GM18498 (cell line): Measurements from ENCODE around the gene TUBB4A.

Experiments
- ATAC-seq: cut with Tn5 transposase; IDR thresholded peaks from one replicate; pipeline ENCODE4 v1.9.1; 2021; ENCODE audit warnings: mild to moderate bottlenecking, moderate library complexity; ENCODE audit not compliant: unreplicated experiment

The TUBB4A gene

DNA sequence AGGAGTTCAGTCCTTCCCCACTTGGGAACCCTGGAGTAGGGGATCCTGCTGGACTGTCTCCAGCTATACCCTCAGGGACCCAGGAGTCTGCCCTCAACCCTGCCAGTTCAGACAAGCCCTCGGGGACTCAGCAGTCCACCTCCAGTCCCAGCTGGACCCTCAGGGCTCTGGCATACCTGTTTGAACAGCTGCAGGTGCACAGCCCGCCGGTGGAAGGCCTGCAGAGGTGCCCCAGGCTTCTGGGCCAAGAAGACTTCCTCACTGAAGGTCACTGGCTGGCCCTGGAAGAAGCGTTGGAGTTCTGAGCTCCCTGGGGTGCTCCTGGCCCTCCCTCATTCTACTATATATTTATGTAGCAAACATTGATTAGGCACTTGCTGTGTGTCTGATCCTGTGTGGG, 29.4 kb downstream of the TUBB4A start:
- ATAC-seq, result no peak

DNA sequence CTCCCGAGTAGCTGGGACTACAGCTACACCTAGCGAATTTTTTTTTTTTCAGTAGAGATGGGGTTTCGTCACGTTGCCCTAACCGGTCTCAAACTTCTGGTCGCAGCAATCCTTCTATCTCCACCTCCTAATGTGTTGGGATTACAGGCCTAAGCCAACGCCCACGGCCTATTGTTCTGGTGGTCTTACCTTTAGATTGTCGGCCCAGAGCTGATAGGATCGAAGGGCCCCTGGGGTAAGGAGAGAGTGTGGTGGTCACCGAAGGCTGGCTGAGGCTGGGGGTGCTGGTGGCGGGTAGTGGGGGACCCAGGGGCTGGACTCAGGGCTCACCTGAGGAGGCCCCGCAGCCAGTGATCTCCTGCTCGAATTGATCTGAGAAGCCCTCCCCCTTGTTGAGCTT, 31.0 kb downstream of the TUBB4A start:
- ATAC-seq, result no peak

DNA sequence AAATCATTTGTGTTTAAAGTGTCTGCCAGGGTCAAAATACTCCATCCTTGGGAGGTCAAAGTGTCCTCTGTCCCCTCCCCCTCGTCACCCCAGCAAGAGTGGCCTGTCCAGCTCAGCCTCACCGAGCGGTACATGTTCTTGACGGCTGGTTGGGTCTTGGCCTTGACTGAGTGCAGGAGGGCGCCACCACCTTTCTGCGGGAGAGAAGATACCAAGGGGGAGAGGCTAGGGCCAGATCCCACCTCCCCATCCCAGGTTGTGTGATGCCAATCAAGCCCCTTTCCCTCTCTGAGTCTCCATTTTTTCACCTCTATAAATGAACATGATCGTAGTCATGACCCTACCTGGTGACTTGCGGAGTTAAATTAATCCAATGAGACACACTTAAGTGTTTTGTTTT, 31.9 kb downstream of the TUBB4A start:
- no peak for ATAC-seq

DNA sequence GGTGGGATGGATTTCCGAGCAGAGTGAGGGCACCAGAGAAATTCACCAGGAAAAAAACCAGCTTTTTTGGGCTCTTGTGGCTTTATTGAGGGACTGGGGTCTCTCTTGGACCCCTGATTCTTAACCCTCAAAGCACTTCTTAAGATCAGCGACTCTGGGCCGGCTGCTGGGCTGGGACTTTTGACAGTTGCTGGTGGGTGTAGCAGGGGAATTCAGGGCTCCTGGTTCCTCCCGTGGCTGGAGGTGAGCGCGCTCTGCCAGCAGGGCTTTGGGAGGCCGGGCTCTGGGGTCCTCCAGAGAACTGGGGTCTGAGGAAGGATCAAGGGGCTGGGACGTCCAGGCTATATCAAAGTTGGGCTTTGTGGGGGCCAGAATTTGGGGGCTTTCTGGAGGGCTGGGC, 34.7 kb downstream of the TUBB4A start:
- no peak for ATAC-seq

DNA sequence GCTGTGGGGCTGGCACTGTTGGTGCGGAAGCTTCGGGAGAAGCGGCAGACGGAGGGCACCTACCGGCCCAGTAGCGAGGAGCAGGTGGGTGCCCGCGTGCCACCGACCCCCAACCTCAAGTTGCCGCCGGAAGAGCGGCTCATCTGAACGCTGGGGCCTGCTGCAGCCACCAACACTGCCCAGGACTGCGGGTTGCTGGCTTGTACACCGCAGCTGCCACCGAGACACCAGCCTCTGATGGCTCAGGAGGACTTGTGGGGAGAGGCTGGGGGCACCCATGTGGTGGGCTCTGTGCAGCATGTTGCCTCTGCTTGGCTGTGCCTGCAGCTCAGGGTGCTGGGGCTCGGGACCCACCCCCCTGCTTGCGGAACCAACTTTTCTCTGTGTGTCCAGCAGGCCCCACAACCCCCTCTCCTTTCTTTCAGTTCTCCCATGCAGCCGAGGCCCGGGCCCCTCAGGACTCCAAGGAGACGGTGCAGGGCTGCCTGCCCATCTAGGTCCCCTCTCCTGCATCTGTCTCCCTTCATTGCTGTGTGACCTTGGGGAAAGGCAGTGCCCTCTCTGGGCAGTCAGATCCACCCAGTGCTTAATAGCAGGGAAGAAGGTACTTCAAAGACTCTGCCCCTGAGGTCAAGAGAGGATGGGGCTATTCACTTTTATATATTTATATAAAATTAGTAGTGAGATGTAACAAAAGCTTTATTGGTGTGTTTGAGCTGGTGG, 35.4 kb downstream of the TUBB4A start:
- ATAC-seq, result no peak

DNA sequence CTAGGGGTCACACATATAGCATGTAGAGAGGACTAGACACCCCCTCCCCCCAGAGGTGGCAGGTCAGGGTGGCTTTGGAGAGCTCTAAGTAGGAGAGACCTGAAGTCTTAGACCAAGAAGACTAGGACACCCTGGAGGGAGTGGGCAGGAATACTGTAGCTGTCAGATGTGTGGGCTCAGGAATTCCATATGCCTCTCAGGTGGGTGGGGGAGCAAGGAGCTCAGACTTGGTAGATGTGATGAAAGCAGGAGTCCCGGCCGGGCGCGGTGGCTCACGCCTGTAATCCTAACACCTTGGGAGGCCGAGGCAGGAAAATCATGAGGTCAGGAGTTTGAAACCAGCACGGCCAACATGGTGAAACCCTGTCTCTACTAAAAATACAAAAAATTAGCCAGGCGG, 36.4 kb downstream of the TUBB4A start:
- no peak for ATAC-seq

DNA sequence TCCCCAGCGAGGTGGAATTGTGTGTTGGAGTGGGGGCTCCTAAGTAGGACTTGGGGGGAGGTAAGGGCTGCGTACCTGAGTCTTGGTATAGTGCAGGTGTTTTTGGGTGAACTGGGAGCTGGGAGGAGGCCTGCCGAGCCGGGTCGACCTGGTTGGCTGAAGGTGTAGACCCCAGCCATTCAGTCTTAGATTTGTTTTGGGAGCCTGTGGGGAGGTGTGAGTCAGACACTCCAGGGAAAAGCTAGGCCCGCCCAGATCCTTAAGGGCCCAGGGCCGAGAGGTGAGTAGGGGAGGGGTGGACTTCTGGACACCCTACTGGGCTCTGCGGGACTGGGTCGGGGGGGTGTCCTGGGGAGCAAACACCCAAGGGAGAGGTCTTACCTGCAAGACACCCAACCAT, 37.1 kb downstream of the TUBB4A start:
- no peak for ATAC-seq

DNA sequence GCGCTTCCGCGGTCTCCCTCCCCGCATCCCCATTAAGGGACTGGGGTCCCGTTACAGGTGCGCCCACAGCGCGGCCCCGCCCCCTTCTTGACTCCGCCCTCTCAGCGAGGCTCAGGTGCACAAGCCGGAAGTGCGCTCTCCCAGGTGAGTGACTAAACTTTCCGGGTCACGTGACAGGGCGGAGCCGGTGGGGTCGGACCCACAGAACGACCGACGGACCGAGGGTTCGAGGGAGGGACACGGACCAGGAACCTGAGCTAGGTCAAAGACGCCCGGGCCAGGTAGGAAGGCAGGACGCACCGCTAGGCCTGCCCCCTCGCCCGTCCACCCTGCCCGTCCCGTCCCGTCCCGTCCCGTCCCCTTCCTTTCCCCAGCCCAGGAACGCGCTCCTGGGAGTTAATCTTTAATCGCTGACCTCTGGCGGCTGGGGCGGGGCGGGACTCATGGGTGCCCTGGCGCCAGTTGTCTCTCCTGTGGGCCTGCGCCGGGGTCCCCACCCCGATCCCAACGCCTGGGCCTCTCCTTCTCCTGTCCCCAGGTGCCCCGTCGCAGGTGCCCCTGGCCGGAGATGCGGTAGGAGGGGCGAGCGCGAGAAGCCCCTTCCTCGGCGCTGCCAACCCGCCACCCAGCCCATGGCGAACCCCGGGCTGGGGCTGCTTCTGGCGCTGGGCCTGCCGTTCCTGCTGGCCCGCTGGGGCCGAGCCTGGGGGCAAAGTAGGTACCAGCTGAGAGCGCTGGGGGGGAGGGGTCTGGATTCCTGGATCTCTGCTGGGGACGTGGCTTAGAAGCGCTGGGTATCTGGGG, 37.8 kb downstream of the TUBB4A start, which contains the start of gene CRB3:
Gene CRB3 (plus strand): TSS at position 202 of the 804 bp plus-strand sequence. CDS start 431 bp downstream, at position 633.
- ATAC-seq, result no peak

DNA sequence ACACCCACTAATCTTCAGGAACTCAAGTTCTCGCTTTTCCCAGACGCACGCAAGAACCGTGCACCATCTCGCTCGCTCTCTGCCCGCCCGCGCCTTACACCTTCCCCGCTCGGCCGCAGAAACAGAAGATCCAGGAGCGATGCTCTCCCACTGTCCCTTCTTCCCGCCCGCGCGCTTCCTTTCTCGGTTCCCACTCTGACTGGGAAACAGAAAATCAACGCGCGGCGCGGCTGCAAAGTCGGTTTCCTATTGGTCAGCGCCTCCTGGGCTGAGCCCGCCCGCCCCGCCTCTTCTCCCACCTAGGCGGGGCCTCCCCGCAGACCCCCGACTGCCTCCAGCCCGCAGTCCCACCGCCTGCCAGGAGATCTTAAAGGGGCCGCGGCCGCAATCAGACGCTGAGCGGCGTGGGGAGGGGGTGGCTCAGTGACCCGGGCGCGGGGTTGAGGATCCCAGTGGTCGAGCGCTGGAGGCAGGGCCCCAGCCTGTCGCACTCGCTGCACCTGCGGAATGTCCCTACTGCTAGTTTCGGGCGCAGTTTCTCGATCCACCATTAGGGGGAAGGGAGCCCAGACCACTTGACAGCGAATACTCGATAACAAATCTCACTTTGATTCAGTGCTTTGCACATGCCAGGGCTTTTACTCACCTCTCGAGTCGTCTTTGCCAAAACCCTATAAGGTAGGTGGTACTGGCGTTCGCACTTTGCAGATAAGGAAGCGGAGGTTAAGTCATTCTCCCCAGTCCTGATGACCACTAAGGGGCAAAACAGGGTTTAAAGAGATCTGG, 41.8 kb downstream of the TUBB4A start:
- ATAC-seq, result peak; percentile 76

DNA sequence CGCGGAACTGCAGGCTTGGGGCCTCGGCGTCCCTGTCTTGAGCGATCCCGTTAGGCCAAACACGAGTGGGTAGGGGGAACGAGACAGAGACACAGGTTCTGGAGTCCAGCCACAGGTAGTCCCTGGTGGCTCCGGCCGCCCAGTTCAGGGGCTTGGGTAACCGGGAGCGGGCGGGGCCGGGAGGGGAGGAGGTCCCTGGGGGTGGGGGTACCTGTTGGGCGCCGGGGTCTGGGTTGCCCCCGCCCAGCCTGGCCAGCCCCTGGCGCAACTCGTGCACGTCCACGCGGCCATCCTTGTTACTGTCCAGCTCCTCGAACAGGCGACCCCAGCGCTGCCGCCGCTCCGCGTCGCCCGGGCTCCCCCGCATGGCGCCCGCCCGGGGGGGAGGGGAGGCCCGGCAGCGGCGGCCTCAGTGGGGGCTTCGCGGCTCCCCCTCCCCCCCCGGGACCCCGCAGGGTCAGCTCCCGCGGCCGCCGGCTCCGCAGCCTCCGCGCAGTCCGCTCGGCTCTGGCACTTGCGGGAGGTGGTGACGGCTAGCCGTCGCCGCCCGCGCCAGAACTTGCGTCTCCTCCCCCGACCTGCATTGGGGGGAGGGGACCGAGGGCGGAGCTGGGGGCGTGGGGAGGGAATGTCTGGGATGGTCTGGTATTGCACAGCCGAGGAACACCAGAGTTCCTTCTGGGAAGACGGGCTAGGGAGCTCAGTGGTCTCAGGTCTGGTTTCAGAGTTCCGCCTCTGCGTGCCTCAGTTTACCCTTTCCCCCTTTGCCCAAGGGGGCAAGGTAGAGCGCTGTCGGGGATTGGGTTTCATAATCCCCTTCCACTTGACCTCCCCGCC, 42.6 kb downstream of the TUBB4A start, which contains the start of gene SLC25A23:
Gene SLC25A23 (minus strand): TSS at position 531 of the 837 bp plus-strand sequence. CDS start 164 bp downstream, at position 367.
- ATAC-seq, result peak; percentile 47

DNA sequence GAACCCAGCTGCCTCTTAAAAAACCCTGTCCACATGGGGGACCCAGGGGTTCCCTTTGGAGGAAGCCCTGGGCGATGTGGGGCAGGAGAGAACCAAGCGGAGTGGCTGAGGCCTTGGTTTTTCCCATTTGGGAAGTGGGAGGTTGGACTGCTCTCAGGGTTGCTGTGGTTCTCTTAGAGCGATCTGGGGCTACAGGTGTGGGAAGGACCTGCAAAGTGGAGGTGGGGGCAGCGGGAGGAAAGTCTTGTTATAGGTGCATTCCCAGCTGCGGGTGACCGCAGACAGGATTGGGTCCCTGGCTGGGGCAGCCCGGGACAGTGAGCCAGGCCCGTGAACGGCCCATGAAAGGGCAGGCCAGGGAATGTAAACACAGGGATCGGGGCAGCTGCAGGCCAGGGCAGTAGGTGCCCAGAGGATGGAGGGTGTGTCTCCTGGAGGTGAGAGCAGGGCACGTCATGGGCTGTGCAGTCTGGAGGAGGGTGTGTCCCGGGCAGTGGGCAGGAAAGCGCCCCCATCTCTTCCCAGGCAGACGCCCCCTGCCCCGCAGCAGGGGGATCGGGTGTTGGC, 43.3 kb downstream of the TUBB4A start:
- ATAC-seq, result no peak

DNA sequence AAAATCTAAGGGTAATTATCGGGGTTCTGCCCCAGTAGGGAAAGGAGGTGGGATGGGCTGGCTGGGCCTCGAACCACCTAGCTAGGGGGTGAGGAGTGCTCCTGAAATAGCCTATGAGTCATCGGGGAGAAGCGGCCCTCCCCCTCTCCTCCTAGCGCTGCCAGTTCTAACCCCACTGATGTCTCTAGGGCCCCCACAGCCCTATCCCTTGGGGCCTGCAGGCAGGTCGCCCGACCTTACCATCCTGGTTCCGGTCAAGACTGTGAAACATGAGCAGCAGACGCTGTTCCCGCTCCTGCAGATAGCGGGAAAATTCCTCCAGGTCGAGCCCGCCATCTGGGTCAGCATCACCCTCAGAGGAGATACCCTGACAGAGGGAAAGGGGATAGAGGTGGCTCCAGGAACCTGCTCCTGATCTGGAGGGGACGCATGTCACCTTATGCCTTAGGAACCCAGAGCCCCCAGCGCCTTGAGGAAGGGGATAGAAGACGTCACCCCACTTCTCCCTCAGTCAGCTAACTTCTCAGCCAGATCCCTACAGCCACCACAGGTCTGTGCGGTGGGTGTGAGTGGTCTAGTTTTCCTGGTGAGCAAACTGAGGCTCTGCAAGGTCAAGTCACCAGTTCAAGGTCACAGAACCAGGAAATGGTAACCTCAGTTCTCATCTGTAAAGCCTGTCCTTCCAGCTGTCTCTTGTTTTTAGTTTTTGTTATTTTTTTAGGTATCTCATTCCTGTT, 44.0 kb downstream of the TUBB4A start:
- no peak for ATAC-seq

DNA sequence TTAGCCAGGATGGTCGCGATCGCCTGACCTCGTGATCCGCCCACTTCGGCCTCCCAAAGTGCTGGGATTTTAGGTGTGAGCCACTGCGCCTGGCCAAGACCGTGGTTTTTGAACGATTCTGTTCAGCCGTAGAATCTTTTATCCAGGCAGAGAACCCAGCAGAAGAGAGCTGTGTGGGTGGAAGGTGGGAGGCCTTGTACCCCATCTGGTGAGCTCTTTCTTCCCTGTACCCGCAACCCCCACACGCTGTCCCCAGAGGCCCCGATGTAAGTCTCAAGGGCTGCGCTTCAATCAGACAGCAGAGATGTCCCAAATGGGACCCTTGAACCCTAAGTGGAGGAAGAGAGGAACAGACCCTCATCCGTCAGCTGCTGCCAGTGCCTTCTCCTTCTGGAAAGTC, 46.2 kb downstream of the TUBB4A start:
- no peak for ATAC-seq

DNA sequence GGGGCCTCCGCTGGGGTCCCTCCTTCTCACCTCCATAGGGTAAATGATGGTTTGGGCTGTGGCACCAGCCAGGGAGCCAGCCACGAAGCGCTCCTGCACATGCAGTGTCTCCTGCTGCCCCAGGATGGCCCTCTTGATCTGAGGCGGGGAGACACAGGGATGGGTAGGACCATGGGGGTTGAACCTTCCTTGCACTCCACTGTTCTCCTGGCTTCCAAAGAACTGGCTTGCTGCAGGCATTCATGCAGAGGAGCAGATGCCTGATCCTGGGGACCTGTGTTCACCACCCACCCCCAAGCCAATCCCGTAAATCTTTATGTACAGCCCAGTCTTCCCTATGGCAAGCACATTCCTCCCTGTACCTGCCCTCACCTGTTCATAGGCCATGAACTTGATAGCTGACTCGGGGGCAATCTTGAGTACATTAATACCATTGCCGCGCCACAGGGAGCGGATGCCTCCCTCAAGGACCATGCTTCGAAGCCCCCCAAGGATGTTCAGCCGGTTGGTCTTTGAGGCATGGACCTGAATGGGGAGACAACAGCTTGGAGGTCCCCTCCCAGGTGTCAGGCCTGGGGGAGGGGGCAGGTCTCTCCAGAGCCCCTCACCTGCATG, 48.1 kb downstream of the TUBB4A start:
- ATAC-seq, result no peak

DNA sequence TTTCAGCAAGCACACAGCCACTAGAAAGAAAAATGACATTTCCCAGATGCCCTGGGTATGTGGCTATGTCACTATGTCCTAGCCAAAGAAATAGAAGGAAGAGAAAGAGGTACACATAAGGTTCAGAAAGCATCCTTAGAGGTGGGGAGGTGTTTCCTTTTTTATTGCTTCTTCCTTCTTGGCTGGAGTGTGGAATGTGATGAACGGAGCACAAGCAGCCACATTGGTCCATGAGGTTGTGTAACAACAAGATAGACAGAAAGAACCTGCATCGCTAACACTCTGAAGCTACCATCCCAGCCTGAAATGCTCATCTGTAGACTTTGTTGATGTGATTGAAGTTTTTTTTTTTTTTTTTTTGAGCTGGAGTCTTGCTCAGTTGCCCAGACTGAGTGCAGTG, 49.2 kb downstream of the TUBB4A start:
- ATAC-seq, result no peak

DNA sequence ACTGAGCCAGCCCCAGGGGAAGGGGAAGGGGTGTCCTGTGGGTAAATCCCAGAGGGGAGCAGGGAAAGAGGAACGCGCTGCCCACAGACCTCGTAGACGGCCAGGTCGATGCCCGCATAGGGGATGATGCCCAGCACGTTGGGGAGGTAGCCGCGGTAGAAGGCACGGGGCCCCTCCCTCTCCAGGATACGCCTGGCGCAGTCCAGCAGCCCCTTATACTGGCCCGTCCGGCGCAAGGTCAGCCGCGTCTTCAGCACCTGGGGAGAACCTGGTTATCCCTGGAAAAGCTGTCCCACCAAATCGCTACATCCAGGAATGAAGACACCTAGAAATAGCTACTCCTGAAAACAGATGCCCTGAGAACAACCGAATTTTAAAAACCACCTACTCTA, 49.9 kb downstream of the TUBB4A start:
- ATAC-seq, result no peak

DNA sequence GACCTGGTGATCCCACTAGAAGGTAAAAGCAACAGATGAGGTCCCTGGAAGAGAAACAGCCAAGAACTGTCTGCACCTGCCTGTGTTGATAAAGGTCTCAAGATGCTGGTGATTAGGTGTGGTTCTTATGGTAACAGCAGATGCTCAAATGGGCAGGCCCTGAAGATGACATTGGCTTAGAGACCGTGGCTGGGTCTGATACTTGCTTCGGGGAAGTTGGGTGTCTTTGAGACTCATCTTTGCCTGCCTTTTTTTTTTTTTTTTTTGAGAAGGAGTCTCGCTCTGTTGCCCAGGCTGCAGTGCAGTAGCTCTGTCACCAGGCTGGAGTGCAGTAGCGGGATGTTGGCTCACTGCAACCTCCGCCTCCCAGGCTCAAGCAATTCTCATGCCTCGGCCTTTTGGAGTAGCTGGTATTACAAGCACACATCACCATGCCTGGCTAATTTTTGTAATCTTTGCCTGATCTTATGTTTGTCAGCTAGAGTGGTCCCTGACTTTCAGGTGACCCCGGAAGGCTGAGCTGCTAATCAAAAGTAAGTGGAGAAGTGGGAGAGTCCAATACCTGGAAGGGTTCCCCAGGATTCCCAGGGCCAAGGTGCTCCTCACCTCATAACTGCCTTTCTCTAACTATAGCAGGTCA, 50.4 kb downstream of the TUBB4A start:
- no peak for ATAC-seq

DNA sequence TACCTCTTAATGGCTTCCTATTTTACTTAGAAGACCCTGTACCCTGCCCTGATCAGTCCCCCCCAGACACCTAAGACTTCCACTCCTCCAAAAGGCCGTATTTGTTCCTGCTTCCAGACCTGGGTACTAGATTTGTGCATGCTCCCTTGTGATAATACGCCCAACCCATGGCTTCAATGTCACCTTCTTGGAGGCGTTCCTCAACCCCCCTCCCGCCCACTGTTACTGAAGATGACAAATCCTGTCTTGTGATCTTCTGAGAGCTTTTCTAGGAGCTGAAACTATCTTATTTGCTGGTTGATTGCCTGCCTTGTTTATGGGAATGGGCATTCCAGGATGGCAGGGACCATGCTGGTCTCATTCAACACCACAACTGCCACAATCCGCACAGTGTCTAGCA, 51.9 kb downstream of the TUBB4A start:
- no peak for ATAC-seq

DNA sequence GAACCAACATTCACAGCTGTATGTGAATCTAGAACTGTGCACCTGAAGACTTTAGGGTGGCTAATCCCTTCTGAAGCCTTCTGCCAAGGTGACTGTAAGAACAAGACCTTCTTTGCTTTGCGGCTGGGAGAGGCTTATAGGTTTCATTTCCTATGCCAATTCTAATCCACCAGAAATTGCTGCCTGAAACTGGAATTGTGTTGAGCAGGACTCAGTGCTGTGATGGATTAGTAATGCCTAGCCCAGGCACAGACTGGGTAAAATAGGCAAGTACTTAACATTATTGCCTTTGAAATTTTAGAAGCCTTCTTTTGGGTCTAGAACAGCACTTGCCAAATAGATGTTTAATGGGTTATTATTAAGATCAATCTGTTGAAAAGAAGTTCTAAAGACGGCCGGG, 54.1 kb downstream of the TUBB4A start:
- no peak for ATAC-seq
